Osteocyte (in vitro differentiated cells): ENCODE results near the gene ZNF607. TPM values are rescaled to one million over a fixed set of nuclear protein-coding genes. Genes with fewer than 3 reads are reported as not detected.

ENCODE experiments used
- DNase-seq: peaks from one replicate; pipeline ENCODE4 v3.0.0; 2021; ENCODE audit warnings: mixed read lengths; ENCODE audit not compliant: unreplicated experiment; ENCODE audit errors: extremely low spot score
- H3K27ac Mint-ChIP-seq: one replicate; pipeline ENCODE4 v1.8.0; 2021; ENCODE audit warnings: mild to moderate bottlenecking, mixed read lengths; ENCODE audit not compliant: unreplicated experiment
- H3K27me3 Mint-ChIP-seq: one replicate; pipeline ENCODE4 v1.8.0; 2021; ENCODE audit warnings: mixed read lengths; ENCODE audit not compliant: unreplicated experiment
- H3K36me3 Mint-ChIP-seq: one replicate; pipeline ENCODE4 v1.8.0; 2021; ENCODE audit warnings: mixed read lengths; ENCODE audit not compliant: unreplicated experiment
- H3K4me1 Mint-ChIP-seq: one replicate; pipeline ENCODE4 v1.8.0; 2021; ENCODE audit warnings: mixed read lengths; ENCODE audit not compliant: unreplicated experiment
- H3K4me3 Mint-ChIP-seq: one replicate; pipeline ENCODE4 v1.8.0; 2021; ENCODE audit warnings: mild to moderate bottlenecking, moderate library complexity, mixed read lengths; ENCODE audit not compliant: unreplicated experiment
- H3K9me3 Mint-ChIP-seq: one replicate; pipeline ENCODE4 v1.8.0; 2021; ENCODE audit warnings: mixed read lengths; ENCODE audit not compliant: unreplicated experiment
- CTCF ChIP-seq: fragments of 200-600 bp; sonication (generic); IDR thresholded peaks from 2 replicates; pipeline ENCODE4 v1.5.0; 2021; ENCODE audit warnings: antibody characterized with exemption, mild to moderate bottlenecking, moderate library complexity
- total RNA-seq: library from RNA; stranded (reverse); gene quantifications from 2 replicates; pipeline ENCODE4 v1.2.1, GENCODE V29; 2021

ZNF607 gene
- total RNA-seq, 1 donor from 2014 or later, result 6.9 TPM

DNA sequence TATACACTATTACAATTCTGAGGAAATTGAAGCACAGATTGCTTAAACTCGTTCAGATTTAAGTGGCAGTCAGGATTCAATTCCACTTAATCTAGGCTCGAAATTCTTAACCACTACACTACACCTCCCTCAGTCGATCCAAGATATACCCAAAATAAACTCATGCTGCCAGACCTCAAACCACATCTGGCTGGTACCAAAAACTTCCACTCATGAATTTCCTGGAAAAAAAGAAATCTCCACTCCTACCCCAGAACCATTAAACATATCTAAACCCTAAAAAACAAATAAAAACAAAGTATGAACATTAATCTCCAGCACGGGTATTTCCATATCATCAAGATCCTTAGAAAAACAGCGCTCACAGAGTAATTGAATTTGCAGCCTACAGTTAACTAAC lies 65.4 kb downstream of the ZNF607 start:
- no peaks in the 10 kb centered on the region for H3K27me3 Mint-ChIP-seq
- DNase-seq, result no peak
- peak overlapping the region; percentile 97 for H3K4me3 Mint-ChIP-seq
- H3K9me3 Mint-ChIP-seq, result peaks cover 19% of the 10 kb centered on the region
- H3K4me1 Mint-ChIP-seq, result peaks cover 27% of the 10 kb centered on the region
- peak overlapping the region; percentile 96 for H3K27ac Mint-ChIP-seq
- H3K36me3 Mint-ChIP-seq, result peaks cover 20% of the 10 kb centered on the region
- no peak for TF ChIP-seq CTCF

Other genes with a start within 250 kb of the ZNF607 start
- gene ZNF793, start 212.8 kb downstream of the ZNF607 start, total RNA-seq, result 10.8 TPM in 2 replicates
- gene ZNF571, start 125.0 kb downstream of the ZNF607 start, total RNA-seq, result 5.9 and 8.1 TPM in 2 replicates
- 1.4 and 1.9 TPM in 2 replicates for gene ZNF540, start 124.9 kb downstream of the ZNF607 start, total RNA-seq
- gene ZFP30, start 64.3 kb downstream of the ZNF607 start, total RNA-seq, result 16.0 and 18.0 TPM in 2 replicates
- gene ZNF573, start 59.8 kb upstream of the ZNF607 start, total RNA-seq, result 12.7 and 13.3 TPM in 2 replicates
- gene WDR87, start 186.8 kb upstream of the ZNF607 start, total RNA-seq, result not detected in 2 replicates
- gene SIPA1L3, start 187.4 kb upstream of the ZNF607 start, total RNA-seq, result 27.1 and 33.8 TPM in 2 replicates